Panc1 (cell line): ENCODE data around the gene ATAD2B. TPM values are rescaled to one million over a fixed set of nuclear protein-coding genes. Genes with fewer than 3 reads are reported as not detected.
A peak's percentile ranks its signal among the peaks of the same experiment; 100 is the strongest.

Experiments
- ATAC-seq: fragments of 200-7000 bp; cut with Tn5 transposase; 2 replicates; pipeline ENCODE4 v1.9.1; 2020; ENCODE audit warnings: mild to moderate bottlenecking, moderate library complexity
- BruUV-seq: library from RNA; stranded (reverse); fragments of 400-500 nt; replicated peaks from 2 replicates; lab custom pipeline; 2021; lab: Mats Ljungman, UMichigan
- CTCF ChIA-PET: fragments of 300-600 bp; sonication (Branson Sonifier 250); formaldehyde crosslinking; loops from one replicate; lab custom pipeline; 2022; ENCODE audit warnings: antibody characterized with exemption; lab: Charles Lee
- POLR2A ChIA-PET: fragments of 300-600 bp; sonication (Branson Sonifier 250); formaldehyde crosslinking; loops from one replicate; lab custom pipeline; 2022; ENCODE audit warnings: antibody characterized with exemption; lab: Charles Lee
- DNase-seq: peaks from one replicate; pipeline ENCODE4 v3.0.0-alpha.2; 2010; ENCODE audit warnings: low read depth, low spot score
- H3K27ac ChIP-seq: 2 replicates; pipeline ENCODE4 v1.5.1; 2011; ENCODE audit warnings: mild to moderate bottlenecking, low read length, inconsistent platforms
- H3K27me3 ChIP-seq: fragments of 200-500 bp; sonication (Bioruptor generic); 2 replicates; pipeline ENCODE4 v1.6.0; 2014; ENCODE audit warnings: low read length, inconsistent platforms; ENCODE audit not compliant: control insufficient read depth, insufficient read depth
- H3K36me3 ChIP-seq: fragments of 200-500 bp; sonication (Bioruptor generic); 2 replicates; pipeline ENCODE4 v1.5.1; 2014; ENCODE audit warnings: inconsistent platforms, mild to moderate bottlenecking, low read length, moderate library complexity; ENCODE audit not compliant: control insufficient read depth, insufficient read depth
- H3K4me1 ChIP-seq: 2 replicates; pipeline ENCODE4 v1.5.1; 2011; ENCODE audit warnings: inconsistent platforms, mild to moderate bottlenecking, low read length, moderate library complexity; ENCODE audit not compliant: control insufficient read depth, insufficient read depth
- H3K4me3 ChIP-seq, 2 experiments: 2 replicates each; pipeline ENCODE4 v1.5.1; 2011 to 2012; ENCODE audit warnings: low read depth in 2 of 2, low read length in 2 of 2, mild to moderate bottlenecking in 2 of 2, inconsistent platforms in 1 of 2, moderate library complexity in 1 of 2
- H3K9me3 ChIP-seq: fragments of 200-500 bp; sonication (Bioruptor generic); 2 replicates; pipeline ENCODE4 v1.5.1; 2014; ENCODE audit warnings: low read depth, mild to moderate bottlenecking, inconsistent platforms, low read length, moderate library complexity; ENCODE audit not compliant: control insufficient read depth, insufficient read depth
- CTCF ChIP-seq: fragments of 450-650 bp; IDR thresholded peaks from 2 replicates; pipeline ENCODE4 v1.5.1; 2017; ENCODE audit warnings: mild to moderate bottlenecking
- POLR2AphosphoS5 ChIP-seq: IDR thresholded peaks from 2 replicates; pipeline ENCODE4 v1.6.1; 2012; ENCODE audit warnings: mild to moderate bottlenecking, low read depth, low read length, moderate library complexity
- REST ChIP-seq, 2 experiments: IDR thresholded peaks; 2 replicates each; pipeline ENCODE4 v1.6.1; 2011 to 2012; ENCODE audit warnings: low read depth in 2 of 2, control low read depth in 1 of 2, low read length in 1 of 2, mild to moderate bottlenecking in 1 of 2, moderate library complexity in 1 of 2; ENCODE audit not compliant: insufficient read depth in 1 of 2
- SIN3A ChIP-seq: IDR thresholded peaks from 2 replicates; pipeline ENCODE4 v1.6.1; 2012; ENCODE audit warnings: low read depth, mild to moderate bottlenecking, low read length, moderate library complexity, borderline replicate concordance; ENCODE audit not compliant: insufficient read depth
- TCF7L2 ChIP-seq: IDR thresholded peaks from 2 replicates; pipeline ENCODE4 v1.6.1; 2011; ENCODE audit warnings: mild to moderate bottlenecking, low read depth, low read length, inconsistent platforms
- in situ Hi-C: cut with HindIII; loops from 2 replicates; pipeline ENCODE4 v1.10.0; 2016; ENCODE audit warnings: low sequenced_read_pairs, low pct_unique_long_range_greater_than_20kb
- intact Hi-C: fragments of 100-400 bp; cut with micrococcal nuclease; formaldehyde crosslinking; loops from one replicate; pipeline ENCODE4 v1.10.0; 2022; ENCODE audit not compliant: unreplicated experiment
- total RNA-seq: library from RNA; stranded (reverse); gene quantifications from one replicate; pipeline ENCODE4 v1.2.1, GENCODE V29; 2021; ENCODE audit not compliant: unreplicated experiment

Gene ATAD2B
- total RNA-seq, 1 experiment from 2014 or later = 17.9 TPM

GRCh38 chr2:23757686-23758433, 169.1 kb downstream of the ATAD2B start:
- Histone ChIP-seq H3K36me3 (peaks cover 7% of the 10 kb centered on the region; the same call in 1 of the 2 replicates), H3K9me3 (no peaks in the 10 kb centered on the region), H3K27me3 (no peaks in the 10 kb centered on the region), H3K4me3 (no peak overlapping the region), H3K27ac (no peak overlapping the region), H3K4me1 (no peaks in the 10 kb centered on the region)
- no TSS peak for BruUV-seq
- intact Hi-C loops (no loop called here), in situ Hi-C loops (no loop called here)
- ATAC-seq (peak; percentile 63; the same call in 1 of the 2 replicates), DNase-seq (peak; percentile 42)
- ChIA-PET CTCF (interaction anchor here (0.6 kb wide), 1 partner anchor 108 kb away, joined by 4 read pairs; no protein-coding TSS in a partner anchor), POLR2A (no interaction called here)
- TF ChIP-seq CTCF = no peak
- TF ChIP-seq POLR2AphosphoS5 = no peak
- no peak for TF ChIP-seq REST (IDR thresholded peaks at IDR 0.05; ENCODE audit: insufficient read depth in 1 of 2, low read depth in 2 of 2, low read length in 1 of 2)
- TF ChIP-seq SIN3A = no peak
- TF ChIP-seq TCF7L2 = no peak

GRCh38 chr2:23756593-23757292, 170.2 kb downstream of the ATAD2B start:
- no peak for ATAC-seq
- ChIA-PET POLR2A (no interaction called here), CTCF (no interaction called here)
- DNase-seq = no peak
- no peak for TF ChIP-seq SIN3A
- TF ChIP-seq REST (IDR thresholded peaks at IDR 0.05; ENCODE audit: insufficient read depth in 1 of 2, low read depth in 2 of 2, low read length in 1 of 2) = no peak
- no peak for TF ChIP-seq POLR2AphosphoS5
- no peak for TF ChIP-seq TCF7L2
- TF ChIP-seq CTCF = no peak
- H3K9me3 ChIP-seq = no peaks in the 10 kb centered on the region
- H3K4me3 ChIP-seq = no peak overlapping the region
- intact Hi-C loops = no loop called here
- H3K27me3 ChIP-seq = no peaks in the 10 kb centered on the region
- in situ Hi-C loops = no loop called here
- H3K4me1 ChIP-seq = no peaks in the 10 kb centered on the region
- peaks cover 6% of the 10 kb centered on the region; the same call in 1 of the 2 replicates for H3K36me3 ChIP-seq
- no peak overlapping the region for H3K27ac ChIP-seq
- no TSS peak for BruUV-seq
